K562 (cell line): Measurements from ENCODE around the gene LAMA4.

Source experiments
- ADNP ChIP-seq: fragments of 200-800 bp; sonication (Bioruptor generic); IDR thresholded peaks from 2 replicates; pipeline ENCODE4 v1.6.1; 2016; ENCODE audit warnings: missing genetic modification characterization, missing compliant biosample characterization
- ARNT ChIP-seq, 2 experiments: fragments of 450-650 bp; IDR thresholded peaks; 2 replicates each; pipeline ENCODE4 v1.6.1; 2016; ENCODE audit warnings: mild to moderate bottlenecking in 1 of 2
- CTCF ChIP-seq, 3 experiments: IDR thresholded peaks in 2 of 3; conservative IDR thresholded peaks in 1 of 3; 2 replicates each; pipeline ENCODE4 v1.5.1; 2011 to 2012; ENCODE audit warnings: low read length in 3 of 3, mild to moderate bottlenecking in 3 of 3, control low read depth in 2 of 3, improper control_type of control experiment in 1 of 3, inconsistent platforms in 1 of 3, low read depth in 1 of 3, mixed read lengths in 1 of 3, moderate library complexity in 1 of 3; ENCODE audit not compliant: insufficient read depth in 2 of 3
- HMGXB4 ChIP-seq: sonication (generic); formaldehyde crosslinking; IDR thresholded peaks from 2 replicates; pipeline ENCODE4 v1.8.1; 2023; ENCODE audit warnings: mild to moderate bottlenecking, missing genetic modification reagents
- MAFG ChIP-seq: fragments of 450-650 bp; conservative IDR thresholded peaks from 2 replicates; pipeline ENCODE4 v1.6.1; 2016; ENCODE audit warnings: missing genetic modification characterization, missing compliant biosample characterization
- NUFIP1 ChIP-seq: fragments of 450-650 bp; IDR thresholded peaks from 2 replicates; pipeline ENCODE4 v1.6.1; 2018; ENCODE audit not compliant: partially characterized antibody
- POLR2A ChIP-seq: fragments of 450-650 bp; conservative IDR thresholded peaks from 2 replicates; pipeline ENCODE4 v1.6.1; 2016
- USF2 ChIP-seq: sonication (generic); formaldehyde crosslinking; IDR thresholded peaks from 2 replicates; pipeline ENCODE4 v1.5.0; 2020; ENCODE audit warnings: missing genetic modification reagents
- YY1 ChIP-seq, 3 experiments: IDR thresholded peaks; 2 replicates each; pipeline ENCODE4 v1.6.1; 2011; ENCODE audit warnings: low read length in 2 of 3, mild to moderate bottlenecking in 2 of 3, moderate library complexity in 2 of 3, borderline replicate concordance in 1 of 3, control low read depth in 1 of 3, low read depth in 1 of 3; ENCODE audit not compliant: insufficient read depth in 3 of 3, insufficient replicate concordance in 2 of 3, control insufficient read depth in 1 of 3, insufficient read length in 1 of 3; ENCODE audit errors: extremely low read depth in 1 of 3
- ZNF121 ChIP-seq: sonication (generic); formaldehyde crosslinking; conservative IDR thresholded peaks from 2 replicates; pipeline ENCODE4 v1.8.0; 2022; ENCODE audit warnings: missing genetic modification reagents

- TF ChIP-seq ZNF121 (CRISPR knock-in tag) (no peak), YY1 (IDR thresholded peaks at IDR 0.05; ENCODE audit: borderline replicate concordance in 1 of 3, control insufficient read depth in 1 of 3, extremely low read depth in 1 of 3, insufficient read depth in 3 of 3, insufficient read length in 1 of 3, insufficient replicate concordance in 2 of 3, low read depth in 1 of 3, low read length in 2 of 3) (peak in 2 of 3 experiments; percentile 54 to 72), USF2 (CRISPR knock-in tag) (no peak), HMGXB4 (CRISPR knock-in tag) (no peak), CTCF (IDR thresholded peaks at IDR 0.05 in 2 of 3, conservative IDR thresholded peaks at IDR 0.05 in 1 of 3; ENCODE audit: insufficient read depth in 2 of 3, low read depth in 1 of 3, low read length in 3 of 3) (peak in 1 of 3 experiments; percentile 7; a peak in 1 of 6 replicates), ARNT (IDR thresholded peaks at IDR 0.05) (no peak), NUFIP1 (no peak), MAFG (no peak), ADNP (tag) (no peak), POLR2A (peak; percentile 93)
Measured at GRCh38 chr6:112087136-112087911, 167.0 kb downstream of the LAMA4 start, which contains the start of the genes FAM229B and TUBE1.
